Upper lobe of left lung (tissue), 4 donors: Measurements from ENCODE around the gene UBL3.

Experiments
- EP300 ChIP-seq, 4 donors: sonication (generic); formaldehyde crosslinking; IDR thresholded peaks; one replicate each; pipeline ENCODE4 v1.5.1; 2017; ENCODE audit warnings: antibody characterized with exemption in 4 of 4, control low read depth in 2 of 4
- POLR2AphosphoS5 ChIP-seq, 2 donors: sonication (generic); formaldehyde crosslinking; IDR thresholded peaks; one replicate each; pipeline ENCODE4 v1.5.1; 2017; ENCODE audit warnings: antibody characterized with exemption in 2 of 2
- TF ChIP-seq, protein P1 (sequence below), 6 experiments: fragments of 450-650 bp in 4 of 6; fragments of 200-600 bp in 2 of 6; sonication (generic) in 2 of 6; IDR thresholded peaks; one replicate each; pipeline ENCODE4 v1.5.1; 2016 to 2019; ENCODE audit warnings: antibody characterized with exemption in 6 of 6

DNA sequence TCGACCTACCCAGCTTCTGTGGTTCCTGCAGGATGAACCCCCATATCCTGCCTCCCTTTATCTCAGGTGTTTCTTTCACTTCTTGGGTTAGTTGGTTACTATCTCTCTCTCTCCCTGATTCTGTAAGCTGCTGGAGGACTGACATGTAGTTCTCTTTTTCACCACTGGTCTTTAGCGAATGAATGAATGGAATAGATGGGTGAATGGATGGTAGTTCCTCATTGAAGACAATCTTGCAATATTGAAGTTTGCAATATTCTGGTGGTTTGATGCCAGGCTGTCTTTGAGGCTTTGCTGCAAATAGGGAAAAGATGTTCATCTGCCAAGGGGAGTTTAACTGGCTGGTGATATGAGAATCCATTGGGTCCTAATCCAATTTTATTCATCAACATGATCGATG is 120.2 kb downstream of the UBL3 start:
- TF ChIP-seq, protein P1, sequence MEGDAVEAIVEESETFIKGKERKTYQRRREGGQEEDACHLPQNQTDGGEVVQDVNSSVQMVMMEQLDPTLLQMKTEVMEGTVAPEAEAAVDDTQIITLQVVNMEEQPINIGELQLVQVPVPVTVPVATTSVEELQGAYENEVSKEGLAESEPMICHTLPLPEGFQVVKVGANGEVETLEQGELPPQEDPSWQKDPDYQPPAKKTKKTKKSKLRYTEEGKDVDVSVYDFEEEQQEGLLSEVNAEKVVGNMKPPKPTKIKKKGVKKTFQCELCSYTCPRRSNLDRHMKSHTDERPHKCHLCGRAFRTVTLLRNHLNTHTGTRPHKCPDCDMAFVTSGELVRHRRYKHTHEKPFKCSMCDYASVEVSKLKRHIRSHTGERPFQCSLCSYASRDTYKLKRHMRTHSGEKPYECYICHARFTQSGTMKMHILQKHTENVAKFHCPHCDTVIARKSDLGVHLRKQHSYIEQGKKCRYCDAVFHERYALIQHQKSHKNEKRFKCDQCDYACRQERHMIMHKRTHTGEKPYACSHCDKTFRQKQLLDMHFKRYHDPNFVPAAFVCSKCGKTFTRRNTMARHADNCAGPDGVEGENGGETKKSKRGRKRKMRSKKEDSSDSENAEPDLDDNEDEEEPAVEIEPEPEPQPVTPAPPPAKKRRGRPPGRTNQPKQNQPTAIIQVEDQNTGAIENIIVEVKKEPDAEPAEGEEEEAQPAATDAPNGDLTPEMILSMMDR (IDR thresholded peaks at IDR 0.05): no peak
- TF ChIP-seq POLR2AphosphoS5 (IDR thresholded peaks at IDR 0.05) (no peak), EP300 (IDR thresholded peaks at IDR 0.05) (no peak)
